ENCODE results near the gene TRIM13. TPM values are rescaled to one million over a fixed set of nuclear protein-coding genes. Genes with fewer than 3 reads are reported as not detected.

TRIM13 gene
- total RNA-seq, 1 experiment from 2014 or later, result 16.5 TPM

DNA sequence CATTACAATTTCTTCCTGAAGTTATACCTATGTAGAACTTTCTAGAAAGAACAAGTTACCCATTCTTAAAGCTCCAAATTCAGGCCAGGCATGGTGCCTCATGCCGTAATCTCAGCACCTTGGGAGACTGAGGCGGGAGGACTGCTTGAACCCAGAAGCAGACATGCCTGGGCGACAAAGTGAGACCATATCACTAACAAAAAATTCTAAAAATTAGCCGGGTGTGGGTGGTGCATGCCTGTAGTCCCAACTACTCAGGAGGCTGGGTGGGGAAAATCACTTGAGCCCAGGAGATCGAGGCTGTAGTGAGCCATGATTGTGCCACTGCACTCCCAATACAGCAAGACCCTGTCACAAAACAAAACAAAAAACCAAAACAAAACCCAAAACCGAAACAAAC, 41.4 kb downstream of the TRIM13 start:
- Mint-ChIP-seq H3K4me3 (ENCODE audit: unreplicated experiment) (no peak overlapping the region), H3K27me3 (ENCODE audit: insufficient read depth, unreplicated experiment) (no peaks in the 10 kb centered on the region), H3K9me3 (ENCODE audit: unreplicated experiment) (no peaks in the 10 kb centered on the region), H3K36me3 (ENCODE audit: insufficient read depth, unreplicated experiment) (peaks cover 55% of the 10 kb centered on the region), H3K27ac (ENCODE audit: unreplicated experiment) (no peak overlapping the region), H3K4me1 (ENCODE audit: low read depth, unreplicated experiment) (no peaks in the 10 kb centered on the region)
- Histone ChIP-seq H3K4me3 (ENCODE audit: low read depth, low read length) (no peak overlapping the region), H3K9me3 (no peaks in the 10 kb centered on the region), H3K36me3 (ENCODE audit: control insufficient read depth, insufficient read depth, low read length) (no peaks in the 10 kb centered on the region), H3K27me3 (replicated peaks; ENCODE audit: control insufficient read depth, insufficient read depth, low read length) (no peaks in the 10 kb centered on the region), H3K4me1 (no peaks in the 10 kb centered on the region)
- CTCF ChIA-PET, result no interaction called here
- intact Hi-C loops (cut with micrococcal nuclease; ENCODE audit: unreplicated experiment), result no loop called here
- no peak for DNase-seq
- BruUV-seq (replicated peaks), result no TSS peak
- POLR2A ChIA-PET, result no interaction called here
- TF ChIP-seq, protein P1, sequence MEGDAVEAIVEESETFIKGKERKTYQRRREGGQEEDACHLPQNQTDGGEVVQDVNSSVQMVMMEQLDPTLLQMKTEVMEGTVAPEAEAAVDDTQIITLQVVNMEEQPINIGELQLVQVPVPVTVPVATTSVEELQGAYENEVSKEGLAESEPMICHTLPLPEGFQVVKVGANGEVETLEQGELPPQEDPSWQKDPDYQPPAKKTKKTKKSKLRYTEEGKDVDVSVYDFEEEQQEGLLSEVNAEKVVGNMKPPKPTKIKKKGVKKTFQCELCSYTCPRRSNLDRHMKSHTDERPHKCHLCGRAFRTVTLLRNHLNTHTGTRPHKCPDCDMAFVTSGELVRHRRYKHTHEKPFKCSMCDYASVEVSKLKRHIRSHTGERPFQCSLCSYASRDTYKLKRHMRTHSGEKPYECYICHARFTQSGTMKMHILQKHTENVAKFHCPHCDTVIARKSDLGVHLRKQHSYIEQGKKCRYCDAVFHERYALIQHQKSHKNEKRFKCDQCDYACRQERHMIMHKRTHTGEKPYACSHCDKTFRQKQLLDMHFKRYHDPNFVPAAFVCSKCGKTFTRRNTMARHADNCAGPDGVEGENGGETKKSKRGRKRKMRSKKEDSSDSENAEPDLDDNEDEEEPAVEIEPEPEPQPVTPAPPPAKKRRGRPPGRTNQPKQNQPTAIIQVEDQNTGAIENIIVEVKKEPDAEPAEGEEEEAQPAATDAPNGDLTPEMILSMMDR (IDR thresholded peaks at IDR 0.05; ENCODE audit: insufficient read depth in 1 of 2, low read depth in 1 of 2, low read length in 1 of 2, severe bottlenecking in 1 of 2, unreplicated experiment in 1 of 2), result no peak

DNA sequence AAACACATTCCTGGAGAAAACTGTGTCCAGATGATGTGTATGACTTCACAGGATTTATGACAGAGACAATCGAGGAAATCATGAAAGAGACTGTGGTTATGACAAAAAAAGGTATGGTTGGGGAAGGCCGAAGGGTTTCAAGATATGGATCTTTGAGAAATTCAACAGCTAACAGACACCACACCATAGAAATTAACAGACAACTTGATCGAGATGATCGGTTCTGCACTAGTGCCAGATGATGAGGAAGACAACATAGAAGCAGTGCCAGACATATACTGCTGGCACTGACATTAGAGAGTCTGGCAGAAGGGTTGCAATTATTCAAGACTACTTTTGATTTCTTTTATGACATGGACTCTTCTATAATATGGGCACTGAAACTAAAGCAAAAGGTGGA, 55.6 kb downstream of the TRIM13 start:
- POLR2A ChIA-PET, result no interaction called here
- peaks cover 1% of the 10 kb centered on the region; the same call in 1 of the 2 replicates for H3K36me3 ChIP-seq (ENCODE audit: control insufficient read depth, insufficient read depth, low read length)
- H3K4me1 ChIP-seq, result no peaks in the 10 kb centered on the region
- Mint-ChIP-seq H3K36me3 (ENCODE audit: insufficient read depth, unreplicated experiment) (peaks cover 52% of the 10 kb centered on the region), H3K27me3 (ENCODE audit: insufficient read depth, unreplicated experiment) (no peaks in the 10 kb centered on the region), H3K27ac (ENCODE audit: unreplicated experiment) (no peak overlapping the region), H3K4me3 (ENCODE audit: unreplicated experiment) (no peak overlapping the region), H3K4me1 (ENCODE audit: low read depth, unreplicated experiment) (no peaks in the 10 kb centered on the region), H3K9me3 (ENCODE audit: unreplicated experiment) (peaks cover 10% of the 10 kb centered on the region)
- DNase-seq, result no peak
- TF ChIP-seq, protein P1 (IDR thresholded peaks at IDR 0.05; ENCODE audit: insufficient read depth in 1 of 2, low read depth in 1 of 2, low read length in 1 of 2, severe bottlenecking in 1 of 2, unreplicated experiment in 1 of 2), result no peak
- intact Hi-C loops (cut with micrococcal nuclease; ENCODE audit: unreplicated experiment), result no loop called here
- no peaks in the 10 kb centered on the region for H3K27me3 ChIP-seq (replicated peaks; ENCODE audit: control insufficient read depth, insufficient read depth, low read length)
- H3K9me3 ChIP-seq, result no peaks in the 10 kb centered on the region; the same call in 1 of the 2 replicates
- no TSS peak for BruUV-seq (replicated peaks)
- no peak overlapping the region for H3K4me3 ChIP-seq (ENCODE audit: low read depth, low read length)
- CTCF ChIA-PET, result no interaction called here

DNA sequence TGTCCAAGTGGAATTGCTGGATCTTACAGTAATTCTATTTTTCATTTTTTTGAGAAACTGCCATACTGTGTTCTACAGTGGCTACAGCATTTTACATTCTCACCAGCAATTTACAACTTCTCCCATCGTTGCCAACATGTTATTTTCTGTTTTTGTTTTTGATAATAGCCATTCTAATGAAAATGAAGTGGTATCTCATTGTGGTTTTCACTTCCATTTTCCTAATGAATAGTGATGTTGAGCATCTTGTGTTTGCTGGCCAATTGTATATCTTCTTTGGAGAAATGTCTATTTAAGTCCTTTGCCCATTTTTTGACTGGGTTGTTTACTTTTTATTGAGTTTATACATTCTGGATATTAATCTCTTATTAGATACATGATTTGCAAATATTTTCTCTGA, 57.0 kb downstream of the TRIM13 start:
- no peak overlapping the region for H3K4me3 Mint-ChIP-seq (ENCODE audit: unreplicated experiment)
- Histone ChIP-seq H3K9me3 (no peaks in the 10 kb centered on the region; the same call in 1 of the 2 replicates), H3K27me3 (replicated peaks; ENCODE audit: control insufficient read depth, insufficient read depth, low read length) (no peaks in the 10 kb centered on the region), H3K36me3 (ENCODE audit: control insufficient read depth, insufficient read depth, low read length) (peaks cover 1% of the 10 kb centered on the region; the same call in 1 of the 2 replicates), H3K4me3 (ENCODE audit: low read depth, low read length) (no peak overlapping the region), H3K4me1 (no peaks in the 10 kb centered on the region)
- H3K9me3 Mint-ChIP-seq (ENCODE audit: unreplicated experiment), result peaks cover 10% of the 10 kb centered on the region
- intact Hi-C loops (cut with micrococcal nuclease; ENCODE audit: unreplicated experiment), result no loop called here
- ChIA-PET CTCF (no interaction called here), POLR2A (no interaction called here)
- peaks cover 60% of the 10 kb centered on the region for H3K36me3 Mint-ChIP-seq (ENCODE audit: insufficient read depth, unreplicated experiment)
- no peak for DNase-seq
- TF ChIP-seq, protein P1 (IDR thresholded peaks at IDR 0.05; ENCODE audit: insufficient read depth in 1 of 2, low read depth in 1 of 2, low read length in 1 of 2, severe bottlenecking in 1 of 2, unreplicated experiment in 1 of 2), result no peak
- no peaks in the 10 kb centered on the region for H3K4me1 Mint-ChIP-seq (ENCODE audit: low read depth, unreplicated experiment)
- H3K27ac Mint-ChIP-seq (ENCODE audit: unreplicated experiment), result no peak overlapping the region
- no peaks in the 10 kb centered on the region for H3K27me3 Mint-ChIP-seq (ENCODE audit: insufficient read depth, unreplicated experiment)
- BruUV-seq (replicated peaks), result no TSS peak

All from Caco-2 (cell line).